ENCODE results near the gene KLC3.
"Not testable (repeated sequence)": the region's sequence is repeated elsewhere in the genome, so short reads cannot be mapped to it uniquely, and the experiment has no call there.

Gene KLC3

GRCh38 chr19:45327404-45328143, 13.0 kb upstream of the KLC3 start:
- no peaks in the 10 kb centered on the region for H3K4me1 ChIP-seq (ENCODE audit: insufficient read depth, low read length)
- no peaks in the 10 kb centered on the region for H3K27me3 ChIP-seq (ENCODE audit: insufficient read depth, low read length, poor library complexity)
- H3K9ac ChIP-seq (ENCODE audit: low read depth, low read length) = no peak overlapping the region
- H3K4me2 ChIP-seq (ENCODE audit: insufficient read depth, low read length) = no peak overlapping the region
- H3K9me3 ChIP-seq (ENCODE audit: insufficient read depth, low read length, severe bottlenecking) = no peaks in the 10 kb centered on the region
- H4K20me1 ChIP-seq (ENCODE audit: insufficient read depth, low read length) = no peaks in the 10 kb centered on the region
- H3K36me3 ChIP-seq (ENCODE audit: insufficient read depth, low read length) = no peaks in the 10 kb centered on the region
- TF ChIP-seq EZH2 (IDR thresholded peaks at IDR 0.05; ENCODE audit: borderline replicate concordance, low read depth, low read length, severe bottlenecking) (no peak), CTCF (IDR thresholded peaks at IDR 0.05; ENCODE audit: borderline replicate concordance, extremely low read depth, low read length, poor library complexity, severe bottlenecking) (no peak)
- DNase-seq = no peak
- no peak overlapping the region for H3K27ac ChIP-seq (ENCODE audit: low read length)
- no peak overlapping the region for H3K4me3 ChIP-seq (ENCODE audit: low read depth in 1 of 2, low read length in 2 of 2)
- H2AFZ ChIP-seq (ENCODE audit: low read depth, low read length) = no peak overlapping the region
- H3K79me2 ChIP-seq (ENCODE audit: insufficient read depth, low read length) = no peaks in the 10 kb centered on the region
- ATAC-seq (ENCODE audit: insufficient read depth, low read depth) = no peak

- no peak overlapping the region for H3K27ac ChIP-seq (ENCODE audit: low read length)
- TF ChIP-seq EZH2 (IDR thresholded peaks at IDR 0.05; ENCODE audit: borderline replicate concordance, low read depth, low read length, severe bottlenecking) = no peak
- TF ChIP-seq CTCF (IDR thresholded peaks at IDR 0.05; ENCODE audit: borderline replicate concordance, extremely low read depth, low read length, poor library complexity, severe bottlenecking) = no peak
- H3K27me3 ChIP-seq (ENCODE audit: insufficient read depth, low read length, poor library complexity) = no peaks in the 10 kb centered on the region
- H2AFZ ChIP-seq (ENCODE audit: low read depth, low read length) = no peak overlapping the region
- H3K36me3 ChIP-seq (ENCODE audit: insufficient read depth, low read length) = no peaks in the 10 kb centered on the region
- H3K4me2 ChIP-seq (ENCODE audit: insufficient read depth, low read length) = no peak overlapping the region
- H3K4me1 ChIP-seq (ENCODE audit: insufficient read depth, low read length) = no peaks in the 10 kb centered on the region
- no peak overlapping the region for H3K4me3 ChIP-seq (ENCODE audit: low read depth in 1 of 2, low read length in 2 of 2)
- no peaks in the 10 kb centered on the region for H3K9me3 ChIP-seq (ENCODE audit: insufficient read depth, low read length, severe bottlenecking)
- DNase-seq (no peak), ATAC-seq (ENCODE audit: insufficient read depth, low read depth) (no peak)
- no peaks in the 10 kb centered on the region for H3K79me2 ChIP-seq (ENCODE audit: insufficient read depth, low read length)
- H3K9ac ChIP-seq (ENCODE audit: low read depth, low read length) = no peak overlapping the region
- H4K20me1 ChIP-seq (ENCODE audit: insufficient read depth, low read length) = no peaks in the 10 kb centered on the region
These were observed 9.1 kb upstream of the KLC3 start for GRCh38 chr19:45331411-45331810.

- Histone ChIP-seq H3K4me2 (ENCODE audit: insufficient read depth, low read length) (no peak overlapping the region), H3K36me3 (ENCODE audit: insufficient read depth, low read length) (no peaks in the 10 kb centered on the region), H3K4me3 (ENCODE audit: low read depth in 1 of 2, low read length in 2 of 2) (no peak overlapping the region), H3K9me3 (ENCODE audit: insufficient read depth, low read length, severe bottlenecking) (no peaks in the 10 kb centered on the region), H2AFZ (ENCODE audit: low read depth, low read length) (no peak overlapping the region), H3K27me3 (ENCODE audit: insufficient read depth, low read length, poor library complexity) (no peaks in the 10 kb centered on the region), H4K20me1 (ENCODE audit: insufficient read depth, low read length) (no peaks in the 10 kb centered on the region), H3K79me2 (ENCODE audit: insufficient read depth, low read length) (no peaks in the 10 kb centered on the region), H3K4me1 (ENCODE audit: insufficient read depth, low read length) (peaks cover 5% of the 10 kb centered on the region; the same call in 1 of the 2 replicates), H3K9ac (ENCODE audit: low read depth, low read length) (no peak overlapping the region), H3K27ac (ENCODE audit: low read length) (no peak overlapping the region)
- DNase-seq = no peak
- no peak for ATAC-seq (ENCODE audit: insufficient read depth, low read depth)
- TF ChIP-seq CTCF (IDR thresholded peaks at IDR 0.05; ENCODE audit: borderline replicate concordance, extremely low read depth, low read length, poor library complexity, severe bottlenecking) = no peak
- no peak for TF ChIP-seq EZH2 (IDR thresholded peaks at IDR 0.05; ENCODE audit: borderline replicate concordance, low read depth, low read length, severe bottlenecking)
These were observed 6.8 kb upstream of the KLC3 start for GRCh38 chr19:45333609-45334303.

- not testable (repeated sequence) for H3K27me3 ChIP-seq (ENCODE audit: insufficient read depth, low read length, poor library complexity); H2AFZ ChIP-seq (ENCODE audit: low read depth, low read length); H3K79me2 ChIP-seq (ENCODE audit: insufficient read depth, low read length); H3K4me3 ChIP-seq (ENCODE audit: low read depth in 1 of 2, low read length in 2 of 2); DNase-seq; H3K27ac ChIP-seq (ENCODE audit: low read length); H3K4me1 ChIP-seq (ENCODE audit: insufficient read depth, low read length); H3K9me3 ChIP-seq (ENCODE audit: insufficient read depth, low read length, severe bottlenecking); H3K36me3 ChIP-seq (ENCODE audit: insufficient read depth, low read length); H3K9ac ChIP-seq (ENCODE audit: low read depth, low read length); ATAC-seq (ENCODE audit: insufficient read depth, low read depth); H4K20me1 ChIP-seq (ENCODE audit: insufficient read depth, low read length); H3K4me2 ChIP-seq (ENCODE audit: insufficient read depth, low read length)
These were observed 5.7 kb upstream of the KLC3 start for GRCh38 chr19:45334881-45335280.
